SK-N-SH (cell line): Measurements from ENCODE around the gene IP6K1. TPM values are rescaled to one million over a fixed set of nuclear protein-coding genes. Genes with fewer than 3 reads are reported as not detected.

Source experiments
- CTCF ChIA-PET: fragments of 300-600, 350-600 bp; formaldehyde crosslinking; extraction: SDS; loops from one replicate; lab custom pipeline; 2021; lab: Yijun Ruan, JAX
- POLR2A ChIA-PET: fragments of 350-600 bp; sonication (Branson Sonifier 250); formaldehyde crosslinking; extraction: SDS; loops from one replicate; lab custom pipeline; 2020; ENCODE audit warnings: antibody characterized with exemption, inconsistent platforms; lab: Yijun Ruan, JAX
- DNase-seq: peaks from one replicate; pipeline ENCODE4 v3.0.0; 2012
- H2AFZ ChIP-seq: fragments of 200-600 bp; sonication (generic); 2 replicates; pipeline ENCODE4 v1.8.1; 2016; ENCODE audit warnings: antibody characterized with exemption, mild to moderate bottlenecking, low read depth
- H3F3A ChIP-seq: fragments of 200-600 bp; sonication (generic); replicated peaks from 2 replicates; pipeline ENCODE3; 2016; ENCODE audit warnings: antibody characterized with exemption, mild to moderate bottlenecking; ENCODE audit not compliant: insufficient read depth
- H3K27ac ChIP-seq, 2 experiments: fragments of 200-500 bp in 1 of 2; fragments of 200-600 bp in 1 of 2; sonication (Bioruptor generic) in 1 of 2; sonication (generic), shearing (Covaris generic) in 1 of 2; 2 replicates each; pipeline versions ENCODE4 v1.5.1 to v1.6.1; 2014 to 2016; ENCODE audit warnings: low read depth in 2 of 2, inconsistent platforms in 1 of 2, low read length in 1 of 2, mild to moderate bottlenecking in 1 of 2, mixed read lengths in 1 of 2
- H3K27me3 ChIP-seq: fragments of 200-600 bp; sonication (generic), shearing (Covaris generic); 2 replicates; pipeline ENCODE4 v1.6.1; 2016; ENCODE audit warnings: mixed run types; ENCODE audit not compliant: insufficient read depth
- H3K36me3 ChIP-seq, 2 experiments: fragments of 200-500 bp in 1 of 2; fragments of 200-600 bp in 1 of 2; sonication (Bioruptor generic) in 1 of 2; sonication (generic) in 1 of 2; replicated peaks in 1 of 2; 2 replicates each; pipeline versions ENCODE3 to v1.5.1; 2014 to 2016; ENCODE audit warnings: low read length in 1 of 2, mild to moderate bottlenecking in 1 of 2; ENCODE audit not compliant: insufficient read depth in 2 of 2, control insufficient read depth in 1 of 2
- H3K4me1 ChIP-seq, 2 experiments: fragments of 200-500 bp in 1 of 2; fragments of 200-600 bp in 1 of 2; sonication (Bioruptor generic) in 1 of 2; sonication (generic), shearing (Covaris generic) in 1 of 2; 2 replicates each; pipeline versions ENCODE4 v1.5.1 to v1.6.1; 2014 to 2016; ENCODE audit warnings: low read depth in 1 of 2, low read length in 1 of 2, mixed run types in 1 of 2; ENCODE audit not compliant: insufficient read depth in 2 of 2, control insufficient read depth in 1 of 2
- H3K4me2 ChIP-seq: fragments of 200-600 bp; sonication (generic), shearing (Covaris generic); 2 replicates; pipeline ENCODE4 v1.6.1; 2017; ENCODE audit warnings: mixed run types
- H3K4me3 ChIP-seq, 2 experiments: fragments of 200-500 bp in 1 of 2; fragments of 200-600 bp in 1 of 2; sonication (Bioruptor generic) in 1 of 2; sonication (generic), shearing (Covaris generic) in 1 of 2; 2 replicates each; pipeline versions ENCODE4 v1.5.1 to v1.8.1; 2014 to 2016; ENCODE audit warnings: low read depth in 2 of 2, inconsistent platforms in 1 of 2, low read length in 1 of 2, mild to moderate bottlenecking in 1 of 2, mixed read lengths in 1 of 2, moderate library complexity in 1 of 2
- H3K79me2 ChIP-seq: fragments of 200-600 bp; sonication (generic); 2 replicates; pipeline ENCODE4 v1.8.1; 2017; ENCODE audit warnings: mild to moderate bottlenecking; ENCODE audit not compliant: insufficient read depth
- H3K9ac ChIP-seq: fragments of 200-600 bp; sonication (generic); 2 replicates; pipeline ENCODE4 v1.6.1; 2017; ENCODE audit warnings: mixed run types
- H3K9me2 ChIP-seq: fragments of 200-600 bp; sonication (generic); 2 replicates; pipeline ENCODE4 v1.6.1; 2017; ENCODE audit warnings: mixed run types
- H3K9me3 ChIP-seq: fragments of 200-600 bp; sonication (generic); 2 replicates; pipeline ENCODE4 v1.6.1; 2017; ENCODE audit warnings: mixed run types, mild to moderate bottlenecking, moderate library complexity
- H4K20me1 ChIP-seq: fragments of 200-600 bp; sonication (generic); 2 replicates; pipeline ENCODE4 v1.6.1; 2017; ENCODE audit warnings: mild to moderate bottlenecking, mixed run types; ENCODE audit not compliant: insufficient read depth
- CHD2 ChIP-seq: fragments of 150-350 bp; IDR thresholded peaks from 2 replicates; pipeline ENCODE4 v1.6.1; 2018; ENCODE audit warnings: low read length; ENCODE audit not compliant: partially characterized antibody
- ELF1 ChIP-seq: IDR thresholded peaks from 2 replicates; pipeline ENCODE4 v1.4.0; 2012
- EZH2phosphoT487 ChIP-seq: fragments of 200-600 bp; sonication (generic); IDR thresholded peaks from 2 replicates; pipeline ENCODE4 v1.6.1; 2017; ENCODE audit warnings: low read depth, mixed run types, mild to moderate bottlenecking, antibody characterized with exemption, moderate library complexity, borderline replicate concordance
- FOXM1 ChIP-seq: IDR thresholded peaks from 2 replicates; pipeline ENCODE4 v1.4.0; 2012; ENCODE audit warnings: low read depth, mild to moderate bottlenecking
- MAX ChIP-seq: IDR thresholded peaks from 2 replicates; pipeline ENCODE4 v1.4.0; 2012; ENCODE audit warnings: low read depth
- NFIC ChIP-seq: IDR thresholded peaks from 2 replicates; pipeline ENCODE4 v1.4.0; 2012; ENCODE audit warnings: borderline replicate concordance
- NRF1 ChIP-seq: IDR thresholded peaks from 2 replicates; pipeline ENCODE4 v1.6.1; 2012; ENCODE audit warnings: low read depth, mild to moderate bottlenecking, low read length
- PBX3 ChIP-seq: IDR thresholded peaks from 2 replicates; pipeline ENCODE4; 2012
- RAD21 ChIP-seq: IDR thresholded peaks from 2 replicates; pipeline ENCODE4 v1.6.1; 2012; ENCODE audit warnings: mild to moderate bottlenecking, low read length
- REST ChIP-seq: IDR thresholded peaks from 2 replicates; pipeline ENCODE4 v1.6.1; 2012; ENCODE audit warnings: mild to moderate bottlenecking, low read depth, low read length, moderate library complexity
- RFX5 ChIP-seq: IDR thresholded peaks from 2 replicates; pipeline ENCODE4 v1.6.1; 2012; ENCODE audit warnings: mild to moderate bottlenecking, improper control_type of control experiment, low read length
- SMC3 ChIP-seq: IDR thresholded peaks from 2 replicates; pipeline ENCODE4 v1.6.1; 2012; ENCODE audit warnings: low read depth, low read length, improper control_type of control experiment
- TEAD4 ChIP-seq: IDR thresholded peaks from 2 replicates; pipeline ENCODE4 v1.4.0; 2012; ENCODE audit warnings: mild to moderate bottlenecking, borderline replicate concordance; ENCODE audit not compliant: insufficient read depth
- YY1 ChIP-seq: IDR thresholded peaks from 2 replicates; pipeline ENCODE4 v1.4.0; 2012; ENCODE audit warnings: low read depth, mild to moderate bottlenecking
- ZBTB33 ChIP-seq: IDR thresholded peaks from 2 replicates; pipeline ENCODE4 v1.4.0; 2012; ENCODE audit warnings: low read depth, borderline replicate concordance
- WGBS: methylation state at CpG from one replicate; pipeline ENCODE4 v1.1.6; 2017; ENCODE audit warnings: low lambda C conversion rate; 5-methylcytosine and 5-hydroxymethylcytosine counted together
- polyA plus RNA-seq, 3 experiments: library from polyadenylated mRNA; depleted of rRNA; stranded (reverse); fragments of >200 nt; gene quantifications; 2 replicates each; pipeline ENCODE4 v1.2.3, GENCODE V29; 2012

The IP6K1 gene
- polyA plus RNA-seq, 1 of the 3 experiments (the other 2 are of a cell fraction) = 23.3 TPM

GRCh38 chr3:49680493-49681231 lies 105.7 kb downstream of the IP6K1 start:
- Histone ChIP-seq H3K36me3 (peaks cover 19 to 81% of the 10 kb centered on the region in 2 experiments), H4K20me1 (no peaks in the 10 kb centered on the region), H3K27ac (no peak overlapping the region), H3K9me3 (no peaks in the 10 kb centered on the region), H3K4me3 (no peak overlapping the region), H3F3A (no peaks in the 10 kb centered on the region), H3K4me1 (peaks cover 0 to 3% of the 10 kb centered on the region in 2 experiments; a peak in 1 of 4 replicates), H3K4me2 (no peak overlapping the region), H3K27me3 (no peaks in the 10 kb centered on the region), H3K9ac (no peak overlapping the region), H2AFZ (no peak overlapping the region), H3K9me2 (no peaks in the 10 kb centered on the region), H3K79me2 (peaks cover 6% of the 10 kb centered on the region; the same call in 1 of the 2 replicates)
- no peak for DNase-seq
- ChIA-PET POLR2A (interaction anchor here (0.5 kb wide), 1 partner anchor 146 kb away, joined by 3 read pairs; no protein-coding TSS in a partner anchor), CTCF (interaction anchor here (1.4 to 6.6 kb wide), 2 partner anchors 9 to 141 kb away, joined by 6 to 53 read pairs; no protein-coding TSS in a partner anchor)
- WGBS = 94% methylated on average over 6 of the region's 7 CpGs
- TF ChIP-seq EZH2phosphoT487 (no peak), PBX3 (no peak), ELF1 (no peak), SMC3 (no peak), FOXM1 (no peak), MAX (no peak), RFX5 (no peak), YY1 (no peak), ZBTB33 (no peak), REST (no peak), TEAD4 (no peak), NFIC (no peak), NRF1 (no peak), RAD21 (no peak), CHD2 (no peak)
- TF ChIP-seq, all 33 proteins: peak for 0
